ENCODE results near the gene SERPINB6.

GRCh38 chr6:2966347-2966746 lies 5.0 kb downstream of the SERPINB6 start:
- TF ChIP-seq CTCF (IDR thresholded peaks at IDR 0.05) (no peak), POLR2A (IDR thresholded peaks at IDR 0.05) (no peak)

Data from uterus (tissue), 2 donors.